DOHH2 (cell line): ENCODE data around the gene RNF224.

Experiments
- CTCF ChIP-seq: fragments of 200-600 bp; sonication (generic); IDR thresholded peaks from one replicate; pipeline ENCODE4 v1.5.1; 2014; ENCODE audit warnings: antibody characterized with exemption, mild to moderate bottlenecking, low read depth, low read length; ENCODE audit not compliant: poor library complexity, severe bottlenecking
- EZH2phosphoT487 ChIP-seq: fragments of 200-600 bp; sonication (generic); IDR thresholded peaks from 2 replicates; pipeline ENCODE4 v1.6.1; 2017; ENCODE audit warnings: borderline replicate concordance, mild to moderate bottlenecking, antibody characterized with exemption, low read length, moderate library complexity, mixed read lengths

DNA sequence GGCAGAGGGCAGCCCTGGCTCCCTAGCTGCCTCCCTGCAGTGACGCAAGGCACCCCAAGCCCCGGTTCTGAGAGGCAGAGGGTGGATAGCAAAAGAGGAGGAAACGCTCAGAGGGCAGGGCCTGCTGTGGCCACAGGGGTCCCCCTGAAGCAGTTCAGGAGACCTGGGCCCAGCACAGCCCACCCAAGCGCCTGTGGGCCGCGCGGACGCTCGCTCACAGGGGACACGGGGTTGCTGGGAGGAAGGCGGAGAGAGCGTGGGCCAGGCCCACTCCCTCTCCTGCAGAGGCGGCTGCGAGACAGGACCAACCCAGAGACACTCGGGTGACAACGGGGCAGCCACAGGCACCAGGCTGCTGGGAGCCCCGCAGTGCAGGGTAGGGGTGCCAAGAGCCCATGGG, 47.5 kb upstream of the RNF224 start:
- TF ChIP-seq CTCF, result no peak
- no peak for TF ChIP-seq EZH2phosphoT487
